Endothelial cell of umbilical vein (primary cell): ENCODE results near the gene RGS19. TPM values are rescaled to one million over a fixed set of nuclear protein-coding genes. Genes with fewer than 3 reads are reported as not detected.

ENCODE experiments used
- BruUV-seq: library from RNA; stranded (reverse); fragments of 400-500 nt; replicated peaks from 2 replicates; lab custom pipeline; 2021; lab: Mats Ljungman, UMichigan
- CTCF ChIA-PET: fragments of 300-600, 350-600 bp; sonication (Branson Sonifier 250); formaldehyde crosslinking; loops from one replicate; lab custom pipeline; 2021; ENCODE audit warnings: antibody characterized with exemption, inconsistent platforms; lab: Charles Lee
- POLR2A ChIA-PET: fragments of 300-600, 350-600 bp; sonication (Branson Sonifier 250); formaldehyde crosslinking; loops from one replicate; lab custom pipeline; 2021; ENCODE audit warnings: antibody characterized with exemption, inconsistent platforms; lab: Charles Lee
- DNase-seq: peaks from one replicate; pipeline ENCODE4 v3.0.0-alpha.2; 2011; ENCODE audit warnings: low read depth, low spot score
- FAIRE-seq: peaks from 2 replicates; lab custom pipeline; 2011; peaks lifted over from hg19 to GRCh38; lab: Jason Lieb, UNC
- H2AFZ ChIP-seq: 2 replicates; pipeline ENCODE4 v1.6.0; 2012; ENCODE audit warnings: low read depth, low read length, control low read depth, inconsistent platforms
- H3K27ac ChIP-seq: 2 replicates; pipeline ENCODE4 v1.5.1; 2011; ENCODE audit warnings: low read depth, mild to moderate bottlenecking, control low read depth, low read length, moderate library complexity; ENCODE audit not compliant: insufficient read depth
- H3K27me3 ChIP-seq, 2 experiments: 2 replicates each; pipeline versions ENCODE4 v1.6.0 to v1.6.1; 2011; ENCODE audit warnings: low read length in 2 of 2, mixed read lengths in 1 of 2; ENCODE audit not compliant: control insufficient read depth in 2 of 2, insufficient read depth in 2 of 2
- H3K36me3 ChIP-seq, 2 experiments: 2 replicates in 1 of 2; 3 replicates in 1 of 2; pipeline ENCODE4 v1.5.1; 2011; ENCODE audit warnings: low read length in 2 of 2, mild to moderate bottlenecking in 1 of 2, moderate library complexity in 1 of 2; ENCODE audit not compliant: control insufficient read depth in 2 of 2, insufficient read depth in 2 of 2; ENCODE audit errors: extremely low read depth in 1 of 2
- H3K4me1 ChIP-seq: 3 replicates; pipeline ENCODE4 v1.5.1; 2011; ENCODE audit warnings: mild to moderate bottlenecking, low read length; ENCODE audit not compliant: control insufficient read depth, insufficient read depth; ENCODE audit errors: extremely low read depth
- H3K4me2 ChIP-seq: 2 replicates; pipeline ENCODE4 v1.6.1; 2011; ENCODE audit warnings: low read length, control low read depth, mixed read lengths; ENCODE audit not compliant: insufficient read depth
- H3K4me3 ChIP-seq, 3 experiments: fragments of 200-600 bp in 1 of 3; sonication (generic), shearing (Covaris generic) in 1 of 3; replicated peaks in 1 of 3; 2 replicates each; pipeline ENCODE4 v1.5.1; 2011 to 2016; ENCODE audit warnings: control low read depth in 3 of 3, low read length in 3 of 3, mild to moderate bottlenecking in 2 of 3, inconsistent platforms in 1 of 3, low read depth in 1 of 3, moderate library complexity in 1 of 3; ENCODE audit not compliant: insufficient read depth in 1 of 3
- H3K79me2 ChIP-seq: 2 replicates; pipeline ENCODE4 v1.6.0; 2012; ENCODE audit warnings: low read length, inconsistent platforms; ENCODE audit not compliant: control insufficient read depth, insufficient read depth
- H3K9ac ChIP-seq: replicated peaks from 2 replicates; pipeline ENCODE3; 2011; ENCODE audit warnings: low read length, control low read depth; ENCODE audit not compliant: insufficient read depth; ENCODE audit errors: extremely low read depth
- H3K9me1 ChIP-seq: replicated peaks from 3 replicates; pipeline ENCODE4 v1.6.0; 2011; ENCODE audit warnings: mild to moderate bottlenecking, low read length; ENCODE audit not compliant: control insufficient read depth, insufficient read depth; ENCODE audit errors: extremely low read depth
- H3K9me3 ChIP-seq: replicated peaks from 2 replicates; pipeline ENCODE4 v1.5.1; 2012; ENCODE audit warnings: low read length, inconsistent platforms; ENCODE audit not compliant: control insufficient read depth, insufficient read depth
- H4K20me1 ChIP-seq: replicated peaks from 2 replicates; pipeline ENCODE3; 2011; ENCODE audit warnings: mild to moderate bottlenecking, low read length; ENCODE audit not compliant: control insufficient read depth, insufficient read depth; ENCODE audit errors: extremely low read depth
- CTCF ChIP-seq, 2 donors: IDR thresholded peaks; 1 replicate in 1 of 2; 2 replicates in 1 of 2; pipeline ENCODE4 v1.5.1; 2011; ENCODE audit warnings: low read length in 2 of 2, mild to moderate bottlenecking in 2 of 2, moderate library complexity in 2 of 2, control low read depth in 1 of 2, inconsistent platforms in 1 of 2, low read depth in 1 of 2; ENCODE audit not compliant: insufficient read depth in 1 of 2; ENCODE audit errors: extremely low read depth in 1 of 2
- FOS ChIP-seq: IDR thresholded peaks from 2 replicates; pipeline ENCODE4 v1.6.1; 2011; ENCODE audit warnings: mild to moderate bottlenecking, low read length, moderate library complexity, borderline replicate concordance; ENCODE audit not compliant: insufficient read depth
- GATA2 ChIP-seq: IDR thresholded peaks from 2 replicates; pipeline ENCODE4 v1.7.0; 2011; ENCODE audit warnings: low read depth, mild to moderate bottlenecking, moderate library complexity, mixed read lengths, low read length; ENCODE audit not compliant: insufficient read length, insufficient read depth
- JUN ChIP-seq: IDR thresholded peaks from 2 replicates; pipeline ENCODE4 v1.6.1; 2011; ENCODE audit warnings: borderline replicate concordance, low read depth; ENCODE audit not compliant: insufficient read length, insufficient read depth
- MAX ChIP-seq: IDR thresholded peaks from 2 replicates; pipeline ENCODE4 v1.6.1; 2011; ENCODE audit not compliant: insufficient read depth, insufficient read length
- MYC ChIP-seq: IDR thresholded peaks from one replicate; pipeline ENCODE4 v1.6.1; 2011; ENCODE audit warnings: mild to moderate bottlenecking, low read depth, low read length
- dilution Hi-C: fragments of 300-500 bp; cut with MboI; formaldehyde crosslinking; loops from one replicate; pipeline ENCODE4 v1.15.0; 2019; ENCODE audit warnings: low sequenced_read_pairs; ENCODE audit not compliant: extremely low pct_ligation_motif_present
- intact Hi-C: fragments of 100-400 bp; cut with micrococcal nuclease; formaldehyde crosslinking; loops from one replicate; pipeline ENCODE4 v1.10.0; 2022
- polyA plus RNA-seq, 4 experiments: library from polyadenylated mRNA; depleted of rRNA in 3 of 4; stranded (reverse) in 3 of 4; unstranded in 1 of 4; fragments of >200 nt; gene quantifications; 2 replicates each; pipeline versions ENCODE4 v1.2.1 to v1.2.3, GENCODE V29; 2011 to 2012; ENCODE audit warnings: missing spikeins in 1 of 4
- total RNA-seq: library from RNA; stranded (reverse); gene quantifications from 2 replicates; pipeline ENCODE4 v1.2.3, GENCODE V29; 2021

The RGS19 gene
- total and polyA plus RNA-seq, 2 donors (not counting 3 experiments of a cell fraction or from before 2014, with no cell fraction given), result 27.8 to 33.7 TPM

- Histone ChIP-seq H4K20me1 (no peaks in the 10 kb centered on the region), H3K36me3 (peaks cover 0 to 10% of the 10 kb centered on the region in 2 experiments), H3K4me3 (peak overlapping the region; percentile 71 to 94 (median 73)), H2AFZ (peak overlapping the region; percentile 61), H3K27ac (no peak overlapping the region), H3K9ac (peak overlapping the region; percentile 56), H3K79me2 (peaks cover 6% of the 10 kb centered on the region), H3K4me1 (peaks cover 20% of the 10 kb centered on the region), H3K9me1 (no peaks in the 10 kb centered on the region), H3K27me3 (peaks cover 0 to 2% of the 10 kb centered on the region in 2 experiments), H3K4me2 (peak overlapping the region; percentile 82), H3K9me3 (no peaks in the 10 kb centered on the region)
- dilution Hi-C loops (no loop called here), intact Hi-C loops (no loop called here)
- DNase-seq, result no peak
- ChIA-PET POLR2A (no interaction called here), CTCF (interaction anchor here (0.6 to 3.0 kb wide), 5 partner anchors 18 to 99 kb away, joined by 3 to 14 read pairs (median 4); partner anchors contain the start of gene SAMD10)
- TSS peak; percentile 25 for BruUV-seq
- TF ChIP-seq FOS, result no peak
- TF ChIP-seq GATA2, result no peak
- TF ChIP-seq CTCF (IDR thresholded peaks at IDR 0.05; ENCODE audit: extremely low read depth in 1 of 2, insufficient read depth in 1 of 2, low read depth in 1 of 2, low read length in 2 of 2), result no peak
- no peak for TF ChIP-seq MAX
- TF ChIP-seq JUN, result no peak
- TF ChIP-seq MYC, result no peak
- no peak for FAIRE-seq
Measured at GRCh38 chr20:64078934-64079272, 415 bp downstream of the RGS19 start.
